Astrocyte (in vitro differentiated cells and primary cell): ENCODE results near the gene GPBP1L1.
"Not testable (repeated sequence)": the region's sequence is repeated elsewhere in the genome, so short reads cannot be mapped to it uniquely, and the experiment has no call there.

ENCODE experiments used
- CTCF ChIP-seq: IDR thresholded peaks from 2 replicates; pipeline ENCODE4 v1.5.1; 2011; ENCODE audit warnings: low read depth, mild to moderate bottlenecking, inconsistent platforms, low read length, moderate library complexity; ENCODE audit not compliant: insufficient read depth
- EZH2 ChIP-seq: IDR thresholded peaks from 2 replicates; pipeline ENCODE4 v1.6.1; 2012; ENCODE audit warnings: mild to moderate bottlenecking, low read length, inconsistent platforms; ENCODE audit not compliant: insufficient read depth

- not testable (repeated sequence) for TF ChIP-seq CTCF, EZH2
These were observed 89.6 kb downstream of the GPBP1L1 start for GRCh38 chr1:45596765-45597164.
